ENCODE results near the gene ARHGEF10L.

ARHGEF10L gene

GRCh38 chr1:17585266-17585987 is 45.9 kb downstream of the ARHGEF10L start:
- DNase-seq (ENCODE audit: low spot score), result no peak
- no peak for TF ChIP-seq CTCF (IDR thresholded peaks at IDR 0.05; ENCODE audit: extremely low read depth, missing control alignments)

DNA sequence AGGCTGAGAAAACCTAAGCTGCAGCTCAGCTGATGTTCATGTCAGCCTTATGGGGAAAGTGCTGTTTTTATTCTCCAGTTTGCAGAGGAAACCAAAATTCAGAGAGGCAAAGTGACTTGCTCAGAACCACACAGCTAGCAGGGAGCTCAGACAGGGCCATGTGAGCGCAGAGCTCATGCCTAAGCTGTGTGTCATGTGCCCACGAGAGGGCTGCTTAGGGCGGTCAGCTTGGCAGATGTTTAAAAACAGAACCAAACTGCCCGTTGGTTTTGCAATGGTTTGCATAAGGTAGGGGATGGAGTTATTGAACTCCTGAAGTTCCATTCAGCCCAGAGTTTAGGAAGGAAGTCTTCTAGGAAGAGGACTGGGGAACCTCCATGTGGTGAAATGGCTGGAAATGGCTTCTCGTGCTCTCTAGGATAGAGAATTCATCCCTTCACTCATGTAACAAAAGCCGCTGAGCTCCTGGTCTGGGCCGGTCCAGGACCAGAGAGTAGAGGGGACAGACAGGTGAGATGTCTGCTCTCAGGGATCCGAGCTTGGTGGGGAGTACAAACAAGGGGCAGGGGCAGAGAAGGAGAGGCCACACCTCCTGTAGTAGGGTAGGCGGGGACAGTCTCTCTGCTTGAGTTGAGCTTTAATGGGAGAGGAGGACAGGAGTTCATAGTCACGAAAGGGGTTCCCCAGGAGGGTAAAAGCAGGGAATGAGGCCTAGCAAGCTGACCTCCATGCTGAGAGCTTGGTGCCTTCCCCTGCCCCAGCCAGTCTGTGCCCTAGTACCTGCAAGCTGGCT is 46.9 kb downstream of the ARHGEF10L start:
- no peak for TF ChIP-seq CTCF (IDR thresholded peaks at IDR 0.05; ENCODE audit: extremely low read depth, missing control alignments)
- DNase-seq (ENCODE audit: low spot score), result no peak

DNA sequence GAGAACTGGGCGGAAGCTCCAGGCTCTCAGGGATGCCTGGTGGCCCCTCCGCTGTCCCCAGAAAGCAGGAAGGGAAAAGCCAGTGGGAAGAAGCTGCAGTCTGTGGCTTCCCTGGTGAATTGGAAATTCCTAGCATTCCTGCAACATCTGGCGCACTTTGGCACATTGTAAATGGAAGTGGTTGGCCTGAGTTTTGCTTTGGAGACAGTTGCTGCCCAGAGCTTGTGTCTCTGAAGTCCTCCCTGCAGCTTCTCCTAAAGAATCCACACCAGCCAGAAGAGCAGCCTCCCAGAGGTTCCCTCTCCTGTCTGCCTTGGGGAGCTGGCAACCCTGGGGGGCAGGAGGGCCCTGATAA is 48.2 kb downstream of the ARHGEF10L start:
- DNase-seq (ENCODE audit: low spot score), result no peak
- TF ChIP-seq CTCF (IDR thresholded peaks at IDR 0.05; ENCODE audit: extremely low read depth, missing control alignments), result no peak

GRCh38 chr1:17588048-17588871 is 48.8 kb downstream of the ARHGEF10L start:
- DNase-seq (ENCODE audit: low spot score), result no peak
- no peak for TF ChIP-seq CTCF (IDR thresholded peaks at IDR 0.05; ENCODE audit: extremely low read depth, missing control alignments)

DNA sequence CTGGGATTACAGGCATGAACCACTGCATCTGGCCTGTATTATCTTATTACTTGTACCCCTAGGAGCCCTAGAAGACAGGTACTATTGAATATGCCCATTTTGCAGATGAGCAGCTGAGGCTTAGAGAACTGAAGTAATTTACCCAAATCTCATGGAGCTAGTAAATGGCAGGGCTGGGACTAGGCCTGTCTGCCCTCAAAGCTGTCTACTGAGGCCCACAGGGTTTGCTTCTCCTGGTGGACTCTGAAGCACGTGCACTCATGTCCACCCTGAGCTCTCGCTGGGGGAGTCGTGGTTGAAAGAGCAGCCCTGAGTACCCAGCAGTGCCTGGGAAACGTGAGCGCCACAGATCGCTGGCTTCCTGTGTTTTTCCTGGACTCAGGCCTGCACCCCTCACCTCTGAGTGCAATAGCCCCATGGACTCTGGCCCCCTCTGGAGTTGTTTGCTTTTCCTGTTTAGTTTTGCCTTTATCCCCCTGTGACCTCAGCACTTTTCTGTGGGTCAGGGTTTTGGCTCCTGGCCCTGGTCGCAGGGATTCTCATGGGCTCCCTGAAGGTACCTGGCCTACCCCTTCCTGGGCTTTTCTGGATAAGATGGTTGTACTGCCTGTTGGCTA is 52.4 kb downstream of the ARHGEF10L start:
- DNase-seq (ENCODE audit: low spot score), result no peak
- TF ChIP-seq CTCF (IDR thresholded peaks at IDR 0.05; ENCODE audit: extremely low read depth, missing control alignments), result no peak

- DNase-seq (ENCODE audit: low spot score), result no peak
- no peak for TF ChIP-seq CTCF (IDR thresholded peaks at IDR 0.05; ENCODE audit: extremely low read depth, missing control alignments)
Observed at GRCh38 chr1:17594026-17594425, 54.5 kb downstream of the ARHGEF10L start.

Measured in GM20000 (cell line).